ENCODE results near the gene C19orf47. TPM values are rescaled to one million over a fixed set of nuclear protein-coding genes. Genes with fewer than 3 reads are reported as not detected.

Gene C19orf47
- total and polyA plus RNA-seq, 11 donors, result 99.1 to 314 (median 149) TPM

GRCh38 chr19:40282920-40283319 lies 65.3 kb downstream of the C19orf47 start:
- no peak for TF ChIP-seq CTCF (IDR thresholded peaks at IDR 0.05)
- TF ChIP-seq POLR2A (IDR thresholded peaks at IDR 0.05), result no peak
- peak overlapping the region in 10 of 12 donors; percentile 87 to 99 (median 96) for H3K27ac ChIP-seq
- H3K27me3 ChIP-seq, result no peaks in the 10 kb centered on the region
- intact Hi-C loops (cut with DNase I), result loop anchor here in 4 of 10 donors (5.0 to 10.0 kb wide), 2 partner anchors 41 to 322 kb away; partner anchors contain the start of gene LTBP4 (in 1 of the 4)
- H3K4me3 ChIP-seq, result peak overlapping the region in 3 of 12 donors; percentile 73 to 98 (median 77)
- peaks cover 5 to 77% (median 68%) of the 10 kb centered on the region in 12 donors for H3K4me1 ChIP-seq
- no peaks in the 10 kb centered on the region for H3K36me3 ChIP-seq
- ATAC-seq (no peak), DNase-seq (no peak)
- H3K9me3 ChIP-seq, result no peaks in the 10 kb centered on the region
- WGBS, 4 donors, result 52 to 73% (median 65%) methylated on average over 4 of the region's 4 CpGs

- no peaks in the 10 kb centered on the region for H3K9me3 ChIP-seq
- no peak overlapping the region for H3K4me3 ChIP-seq
- ATAC-seq, result no peak
- peaks cover 5 to 84% (median 74%) of the 10 kb centered on the region in 12 donors for H3K4me1 ChIP-seq
- H3K27me3 ChIP-seq, result no peaks in the 10 kb centered on the region
- H3K27ac ChIP-seq, result peak overlapping the region in 9 of 12 donors; percentile 87 to 99 (median 96)
- WGBS, 4 donors, result 83 to 90% (median 88%) methylated on average over 6 of the region's 6 CpGs
- TF ChIP-seq POLR2A (IDR thresholded peaks at IDR 0.05), result no peak
- no peak for TF ChIP-seq CTCF (IDR thresholded peaks at IDR 0.05)
- H3K36me3 ChIP-seq, result no peaks in the 10 kb centered on the region
- intact Hi-C loops (cut with DNase I), result loop anchor here in 4 of 10 donors (5.0 to 10.0 kb wide), 2 partner anchors 40 to 323 kb away; partner anchors contain the start of gene LTBP4 (in 1 of the 4)
- DNase-seq, result no peak
Observed at GRCh38 chr19:40282209-40282580, 66.0 kb downstream of the C19orf47 start.

- no peak overlapping the region for H3K4me3 ChIP-seq
- 65 to 71% (median 68%) methylated on average over 12 to 14 of the region's 14 CpGs for WGBS, 4 donors
- H3K27me3 ChIP-seq, result no peaks in the 10 kb centered on the region
- TF ChIP-seq CTCF (IDR thresholded peaks at IDR 0.05) (no peak), POLR2A (IDR thresholded peaks at IDR 0.05) (no peak)
- ATAC-seq (no peak), DNase-seq (no peak)
- peak overlapping the region in 11 of 12 donors; percentile 26 to 99 (median 88) for H3K27ac ChIP-seq
- peaks cover 5 to 86% (median 76%) of the 10 kb centered on the region in 12 donors for H3K4me1 ChIP-seq
- intact Hi-C loops (cut with DNase I), result loop anchor here in 4 of 10 donors (5.0 to 10.0 kb wide), 2 partner anchors 39 to 323 kb away; partner anchors contain the start of gene LTBP4 (in 1 of the 4)
- no peaks in the 10 kb centered on the region for H3K9me3 ChIP-seq
- no peaks in the 10 kb centered on the region for H3K36me3 ChIP-seq
Observed at GRCh38 chr19:40281381-40282208, 66.6 kb downstream of the C19orf47 start.

GRCh38 chr19:40280608-40281221 lies 67.5 kb downstream of the C19orf47 start:
- peak overlapping the region in 11 of 12 donors; percentile 60 to 98 (median 86) for H3K27ac ChIP-seq
- peak in 1 of 4 donors; percentile 14 for ATAC-seq
- no peak overlapping the region for H3K4me3 ChIP-seq
- peaks cover 5 to 81% (median 72%) of the 10 kb centered on the region in 12 donors for H3K4me1 ChIP-seq
- H3K36me3 ChIP-seq, result no peaks in the 10 kb centered on the region
- intact Hi-C loops (cut with DNase I), result loop anchor here in 4 of 10 donors (5.0 to 10.0 kb wide), 2 partner anchors 38 to 324 kb away; partner anchors contain the start of gene LTBP4 (in 1 of the 4)
- TF ChIP-seq POLR2A (IDR thresholded peaks at IDR 0.05), result no peak
- TF ChIP-seq CTCF (IDR thresholded peaks at IDR 0.05), result no peak
- peak in 1 of 5 donors; percentile 67 for DNase-seq
- 49 to 64% (median 59%) methylated on average over 10 of the region's 10 CpGs for WGBS, 4 donors
- no peaks in the 10 kb centered on the region for H3K9me3 ChIP-seq
- no peaks in the 10 kb centered on the region for H3K27me3 ChIP-seq
